GM23248 (cell line): ENCODE results near the gene TEKTIP1. TPM values are rescaled to one million over a fixed set of nuclear protein-coding genes. Genes with fewer than 3 reads are reported as not detected.
"Not testable (repeated sequence)": the region's sequence is repeated elsewhere in the genome, so short reads cannot be mapped to it uniquely, and the experiment has no call there.

ENCODE experiments used
- DNase-seq: peaks from one replicate; pipeline ENCODE4 v3.0.0-alpha.2; 2015
- H2AFZ ChIP-seq: fragments of 200-600 bp; sonication (generic); 2 replicates; pipeline ENCODE4 v1.6.1; 2016; ENCODE audit warnings: antibody characterized with exemption
- H3F3A ChIP-seq: fragments of 200-600 bp; sonication (generic); 2 replicates; pipeline ENCODE4 v1.6.1; 2016; ENCODE audit warnings: mild to moderate bottlenecking, antibody characterized with exemption, mixed run types; ENCODE audit not compliant: insufficient read depth
- H3K27ac ChIP-seq: fragments of 200-600 bp; sonication (generic); 2 replicates; pipeline ENCODE4 v1.5.1; 2016; ENCODE audit warnings: mild to moderate bottlenecking
- H3K27me3 ChIP-seq: fragments of 200-600 bp; sonication (generic); replicated peaks from 2 replicates; pipeline ENCODE4 v1.6.1; 2016; ENCODE audit warnings: mild to moderate bottlenecking; ENCODE audit not compliant: insufficient read depth
- H3K36me3 ChIP-seq: fragments of 200-600 bp; sonication (generic); 2 replicates; pipeline ENCODE4 v1.6.1; 2016; ENCODE audit warnings: low read depth, mild to moderate bottlenecking
- H3K4me1 ChIP-seq: fragments of 200-600 bp; sonication (generic); 2 replicates; pipeline ENCODE4 v1.6.1; 2016; ENCODE audit warnings: mild to moderate bottlenecking; ENCODE audit not compliant: insufficient read depth
- H3K4me2 ChIP-seq: fragments of 200-600 bp; sonication (generic); one replicate; pipeline ENCODE4 v1.6.1; 2016; ENCODE audit warnings: mild to moderate bottlenecking; ENCODE audit not compliant: unreplicated experiment
- H3K4me3 ChIP-seq: fragments of 200-600 bp; sonication (generic); 2 replicates; pipeline ENCODE4 v1.5.1; 2016; ENCODE audit warnings: mild to moderate bottlenecking
- H3K79me2 ChIP-seq: fragments of 200-600 bp; sonication (generic); 2 replicates; pipeline ENCODE4 v1.6.1; 2016; ENCODE audit warnings: mild to moderate bottlenecking; ENCODE audit not compliant: insufficient read depth
- H3K9ac ChIP-seq: fragments of 200-600 bp; sonication (generic); 2 replicates; pipeline ENCODE4 v1.6.1; 2016; ENCODE audit warnings: mild to moderate bottlenecking
- H3K9me2 ChIP-seq: fragments of 200-600 bp; sonication (generic); 2 replicates; pipeline ENCODE4 v1.6.1; 2016; ENCODE audit warnings: mixed run types, mild to moderate bottlenecking, moderate library complexity; ENCODE audit not compliant: insufficient read depth
- H3K9me3 ChIP-seq: fragments of 200-600 bp; sonication (generic); one replicate; pipeline ENCODE4 v1.6.1; 2017; ENCODE audit warnings: low read depth
- H4K20me1 ChIP-seq: fragments of 200-600 bp; sonication (generic); 2 replicates; pipeline ENCODE4 v1.6.0; 2016; ENCODE audit not compliant: insufficient read depth
- EZH2 ChIP-seq: fragments of 200-600 bp; sonication (generic); IDR thresholded peaks from 2 replicates; pipeline ENCODE4 v1.6.1; 2018; ENCODE audit warnings: antibody characterized with exemption, mild to moderate bottlenecking; ENCODE audit not compliant: insufficient read depth, poor library complexity, severe bottlenecking
- EZH2phosphoT487 ChIP-seq: fragments of 200-600 bp; sonication (generic); IDR thresholded peaks from 2 replicates; pipeline ENCODE4 v1.6.1; 2018; ENCODE audit warnings: antibody characterized with exemption, moderate library complexity, mild to moderate bottlenecking, low read depth; ENCODE audit not compliant: insufficient read depth
- WGBS, 2 experiments: methylation state at CpG; one replicate each; pipeline ENCODE4 v1.1.6; 2015 to 2017; ENCODE audit warnings: low lambda C conversion rate in 2 of 2, low coverage in 1 of 2; ENCODE audit errors: missing lambda C conversion rate in 2 of 2; 5-methylcytosine and 5-hydroxymethylcytosine counted together
- in situ Hi-C: fragments of 300-500 bp; cut with MboI; formaldehyde crosslinking; loops from 2 replicates; pipeline ENCODE4 v1.15.0; 2020
- polyA plus RNA-seq: library from polyadenylated mRNA; unstranded; fragments of >200 nt; fragmentation: Nextera tagmentation; extraction: Ambion mirVana; gene quantifications from 2 replicates; pipeline ENCODE4 v1.2.1, GENCODE V29; 2016
- total RNA-seq: library from RNA; depleted of rRNA; stranded (reverse); fragments of >200 nt; shearing (Covaris generic); gene quantifications from 2 replicates; pipeline ENCODE4 v1.2.3, GENCODE V29; 2014

Gene TEKTIP1
- total and polyA plus RNA-seq, 2 experiments from 2014 or later, result not detected

DNA sequence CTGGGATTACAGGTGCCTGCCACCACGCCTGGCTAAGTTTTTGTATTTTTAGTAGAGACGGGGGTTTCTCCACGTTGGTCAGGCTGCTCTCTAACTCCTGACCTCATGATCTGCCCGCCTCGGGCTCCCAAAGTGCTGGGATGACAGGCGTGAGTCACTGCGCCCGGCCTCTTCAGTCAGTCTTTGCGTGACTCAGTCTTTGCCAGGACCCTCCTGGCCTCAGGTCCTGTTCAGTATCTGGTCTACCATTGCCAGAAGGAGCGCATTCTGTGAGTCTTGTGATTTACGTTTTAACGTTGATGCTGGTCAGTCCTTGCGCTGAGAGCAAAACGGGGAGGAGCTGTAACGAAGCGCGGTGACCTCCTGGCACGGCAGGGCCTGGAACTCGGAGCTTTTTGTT is 26.2 kb downstream of the TEKTIP1 start:
- no peaks in the 10 kb centered on the region for H3K79me2 ChIP-seq
- WGBS, 2 experiments, result 86 to 87% methylated on average over 19 of the region's 19 CpGs
- H3K36me3 ChIP-seq, result no peaks in the 10 kb centered on the region
- H3K9ac ChIP-seq, result no peak overlapping the region
- no peaks in the 10 kb centered on the region for H3K9me2 ChIP-seq
- in situ Hi-C loops, result no loop called here
- DNase-seq, result no peak
- TF ChIP-seq EZH2, result no peak
- H3K4me3 ChIP-seq, result no peak overlapping the region
- no peak overlapping the region for H2AFZ ChIP-seq
- H3K27me3 ChIP-seq, result no peaks in the 10 kb centered on the region
- no peaks in the 10 kb centered on the region for H4K20me1 ChIP-seq
- H3K4me1 ChIP-seq, result no peaks in the 10 kb centered on the region
- H3K9me3 ChIP-seq, result no peaks in the 10 kb centered on the region
- H3K27ac ChIP-seq, result no peak overlapping the region
- no peaks in the 10 kb centered on the region for H3F3A ChIP-seq
- no peak overlapping the region for H3K4me2 ChIP-seq

DNA sequence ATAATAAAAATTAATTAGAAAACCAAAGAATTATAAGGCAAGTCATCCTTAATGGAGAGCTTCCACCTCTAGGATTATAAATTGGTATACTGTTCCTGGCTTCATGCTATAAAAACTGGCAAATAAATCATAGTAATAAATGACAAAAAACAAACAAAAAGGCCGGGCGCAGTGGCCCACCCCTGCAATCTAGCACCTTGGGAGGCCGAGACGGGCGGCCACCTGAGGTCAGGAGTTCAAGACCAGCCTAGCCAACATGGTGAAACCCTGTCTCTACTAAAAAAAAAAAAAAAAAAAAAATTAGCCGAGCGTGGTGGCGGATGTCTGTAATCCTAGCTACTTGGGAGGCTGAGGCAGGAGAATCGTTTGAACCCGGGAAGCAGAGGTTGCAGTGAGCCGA is 31.1 kb downstream of the TEKTIP1 start:
- DNase-seq, H3K4me2 ChIP-seq, H3K4me1 ChIP-seq, H2AFZ ChIP-seq, H3K27ac ChIP-seq, in situ Hi-C loops, H3K27me3 ChIP-seq, H3K79me2 ChIP-seq, H3K9ac ChIP-seq, H4K20me1 ChIP-seq, H3K36me3 ChIP-seq, H3K4me3 ChIP-seq, H3F3A ChIP-seq, H3K9me3 ChIP-seq, H3K9me2 ChIP-seq: not testable (repeated sequence)
- 74 to 76% methylated on average over 11 of the region's 11 CpGs for WGBS, 2 experiments

DNA sequence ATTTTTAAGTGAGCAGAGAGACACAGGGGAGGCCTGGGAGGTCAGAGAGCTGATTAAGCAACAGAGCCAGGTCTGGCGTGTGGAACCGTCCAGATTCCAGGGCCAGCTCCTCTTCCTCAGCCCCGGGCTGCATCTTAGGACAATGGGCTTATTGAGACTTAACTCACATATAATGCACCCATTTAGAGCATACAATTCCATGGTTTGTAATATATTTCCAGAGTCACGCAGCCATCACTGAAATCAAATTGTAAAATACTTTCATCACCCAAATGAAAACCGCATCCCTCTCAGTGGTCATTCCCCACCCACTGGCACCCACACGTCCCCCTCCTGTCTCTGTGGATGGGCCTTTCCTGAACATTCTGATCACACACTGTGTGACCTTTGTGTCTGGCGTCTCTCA is 31.6 kb downstream of the TEKTIP1 start:
- H3K9ac ChIP-seq, result no peak overlapping the region

DNA sequence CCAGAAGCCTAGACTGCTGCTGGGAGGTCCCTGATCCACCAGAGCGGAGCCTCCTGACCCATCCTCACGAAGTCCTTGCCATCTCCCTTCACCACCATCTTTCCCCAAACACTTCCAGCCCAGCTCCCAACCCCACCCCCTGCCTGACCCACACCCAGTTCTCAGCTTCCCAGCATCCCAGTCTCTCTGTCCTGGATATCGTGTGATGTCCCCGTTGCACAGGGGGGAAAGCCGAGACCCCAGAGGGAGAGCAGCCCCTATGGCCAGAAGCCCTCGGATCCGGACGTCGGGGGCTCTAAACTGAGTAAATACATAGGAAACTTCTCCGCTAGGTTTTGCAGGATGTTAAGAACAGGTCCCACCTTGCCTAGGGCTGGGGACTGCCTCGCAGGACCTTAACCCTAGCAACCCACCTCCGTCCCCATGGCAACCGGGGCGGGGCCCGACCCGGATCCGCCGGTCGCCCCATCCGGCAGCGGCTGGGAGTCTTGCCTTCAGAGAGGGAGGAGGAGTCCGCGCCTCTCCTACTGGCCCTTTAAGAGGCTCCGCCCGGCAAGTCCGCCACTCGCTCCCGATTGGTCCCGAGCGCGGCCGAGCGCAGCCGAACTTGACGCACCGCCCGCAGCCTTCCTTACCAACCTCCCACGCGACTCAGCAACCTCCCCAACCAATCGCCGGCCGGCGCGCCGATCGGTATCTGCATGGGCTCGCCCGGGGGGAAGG is 33.3 kb downstream of the TEKTIP1 start:
- H3K9me2 ChIP-seq, result no peaks in the 10 kb centered on the region
- WGBS, 2 experiments, result 3% methylated on average over 48 of the region's 48 CpGs

More for the DNA sequence above, 31.6 kb downstream of the TEKTIP1 start:
- Histone ChIP-seq H3K27me3 (no peaks in the 10 kb centered on the region), H3F3A (peaks cover 11% of the 10 kb centered on the region; the same call in 1 of the 2 replicates), H3K4me1 (no peaks in the 10 kb centered on the region), H3K79me2 (no peaks in the 10 kb centered on the region; the same call in 1 of the 2 replicates), H3K4me3 (no peak overlapping the region), H3K27ac (no peak overlapping the region), H3K36me3 (no peaks in the 10 kb centered on the region), H3K9me3 (no peaks in the 10 kb centered on the region), H2AFZ (no peak overlapping the region), H3K4me2 (no peak overlapping the region), H3K9me2 (no peaks in the 10 kb centered on the region), H4K20me1 (no peaks in the 10 kb centered on the region)
- in situ Hi-C loops, result no loop called here
- 67 to 75% methylated on average over 7 of the region's 7 CpGs for WGBS, 2 experiments
- DNase-seq, result no peak
- TF ChIP-seq EZH2 (no peak), EZH2phosphoT487 (no peak)

More for the DNA sequence above, 33.3 kb downstream of the TEKTIP1 start:
- H2AFZ ChIP-seq, result peak overlapping the region; percentile 99
- peak; percentile 100 for DNase-seq
- H3K9me3 ChIP-seq, result no peaks in the 10 kb centered on the region
- no peaks in the 10 kb centered on the region for H3K36me3 ChIP-seq
- no peaks in the 10 kb centered on the region; the same call in 1 of the 2 replicates for H3K79me2 ChIP-seq
- H4K20me1 ChIP-seq, result no peaks in the 10 kb centered on the region
- no peaks in the 10 kb centered on the region for H3K27me3 ChIP-seq
- H3K27ac ChIP-seq, result no peak overlapping the region
- peak overlapping the region; percentile 81 for H3K9ac ChIP-seq
- in situ Hi-C loops, result no loop called here
- peak overlapping the region; percentile 93 for H3K4me3 ChIP-seq
- peak overlapping the region; percentile 92 for H3K4me2 ChIP-seq
- H3K4me1 ChIP-seq, result peaks cover 7% of the 10 kb centered on the region; the same call in 1 of the 2 replicates
- TF ChIP-seq EZH2, result no peak
- TF ChIP-seq EZH2phosphoT487, result no peak
- peaks cover 11% of the 10 kb centered on the region for H3F3A ChIP-seq
